ENCODE measurements around the gene AHNAK2.
"Not testable (repeated sequence)": the region's sequence is repeated elsewhere in the genome, so short reads cannot be mapped to it uniquely, and the experiment has no call there.

The AHNAK2 gene

GRCh38 chr14:104919993-104920315 lies 58.2 kb downstream of the AHNAK2 start:
- TF ChIP-seq CTCF (IDR thresholded peaks at IDR 0.05; ENCODE audit: borderline replicate concordance, control extremely low read depth, extremely low read depth, insufficient read depth, missing control alignments): no peak
- in situ Hi-C loops (cut with MboI; ENCODE audit: low sequenced_read_pairs, unreplicated experiment): no loop called here
- DNase-seq (ENCODE audit: low spot score): no peak

GRCh38 chr14:104919152-104919992 lies 58.8 kb downstream of the AHNAK2 start:
- DNase-seq (ENCODE audit: low spot score); in situ Hi-C loops (cut with MboI; ENCODE audit: low sequenced_read_pairs, unreplicated experiment): not testable (repeated sequence)

GRCh38 chr14:104917993-104918392 lies 60.2 kb downstream of the AHNAK2 start:
- in situ Hi-C loops (cut with MboI; ENCODE audit: low sequenced_read_pairs, unreplicated experiment): no loop called here
- DNase-seq (ENCODE audit: low spot score): no peak
- no peak for TF ChIP-seq CTCF (IDR thresholded peaks at IDR 0.05; ENCODE audit: borderline replicate concordance, control extremely low read depth, extremely low read depth, insufficient read depth, missing control alignments)

GRCh38 chr14:104917116-104917515 lies 61.1 kb downstream of the AHNAK2 start:
- in situ Hi-C loops (cut with MboI; ENCODE audit: low sequenced_read_pairs, unreplicated experiment): no loop called here
- no peak for DNase-seq (ENCODE audit: low spot score)
- TF ChIP-seq CTCF (IDR thresholded peaks at IDR 0.05; ENCODE audit: borderline replicate concordance, control extremely low read depth, extremely low read depth, insufficient read depth, missing control alignments): no peak

GRCh38 chr14:104913435-104913834 lies 64.7 kb downstream of the AHNAK2 start:
- no peak for TF ChIP-seq CTCF (IDR thresholded peaks at IDR 0.05; ENCODE audit: borderline replicate concordance, control extremely low read depth, extremely low read depth, insufficient read depth, missing control alignments)
- DNase-seq (ENCODE audit: low spot score): no peak
- in situ Hi-C loops (cut with MboI; ENCODE audit: low sequenced_read_pairs, unreplicated experiment): no loop called here

- TF ChIP-seq CTCF (IDR thresholded peaks at IDR 0.05; ENCODE audit: borderline replicate concordance, control extremely low read depth, extremely low read depth, insufficient read depth, missing control alignments): no peak
- DNase-seq (ENCODE audit: low spot score): no peak
- in situ Hi-C loops (cut with MboI; ENCODE audit: low sequenced_read_pairs, unreplicated experiment): no loop called here
These were observed 66.1 kb downstream of the AHNAK2 start for GRCh38 chr14:104912053-104912452.

GRCh38 chr14:104908303-104908702 lies 69.9 kb downstream of the AHNAK2 start:
- TF ChIP-seq CTCF (IDR thresholded peaks at IDR 0.05; ENCODE audit: borderline replicate concordance, control extremely low read depth, extremely low read depth, insufficient read depth, missing control alignments): no peak
- in situ Hi-C loops (cut with MboI; ENCODE audit: low sequenced_read_pairs, unreplicated experiment): no loop called here
- DNase-seq (ENCODE audit: low spot score): no peak

GRCh38 chr14:104905579-104905933 lies 72.6 kb downstream of the AHNAK2 start:
- not testable (repeated sequence) for DNase-seq (ENCODE audit: low spot score)

GRCh38 chr14:104904650-104905578 lies 73.3 kb downstream of the AHNAK2 start:
- in situ Hi-C loops (cut with MboI; ENCODE audit: low sequenced_read_pairs, unreplicated experiment); DNase-seq (ENCODE audit: low spot score): not testable (repeated sequence)

More at GRCh38 chr14:104905579-104905933, 72.6 kb downstream of the AHNAK2 start:
- in situ Hi-C loops (cut with MboI; ENCODE audit: low sequenced_read_pairs, unreplicated experiment): not testable (repeated sequence)

Data from GM13976 (cell line).